Measurements from ENCODE around the gene RNU5B-1. TPM values are rescaled to one million over a fixed set of nuclear protein-coding genes. Genes with fewer than 3 reads are reported as not detected.

The RNU5B-1 gene
- total RNA-seq, 1 experiment from 2014 or later, result not detected

DNA sequence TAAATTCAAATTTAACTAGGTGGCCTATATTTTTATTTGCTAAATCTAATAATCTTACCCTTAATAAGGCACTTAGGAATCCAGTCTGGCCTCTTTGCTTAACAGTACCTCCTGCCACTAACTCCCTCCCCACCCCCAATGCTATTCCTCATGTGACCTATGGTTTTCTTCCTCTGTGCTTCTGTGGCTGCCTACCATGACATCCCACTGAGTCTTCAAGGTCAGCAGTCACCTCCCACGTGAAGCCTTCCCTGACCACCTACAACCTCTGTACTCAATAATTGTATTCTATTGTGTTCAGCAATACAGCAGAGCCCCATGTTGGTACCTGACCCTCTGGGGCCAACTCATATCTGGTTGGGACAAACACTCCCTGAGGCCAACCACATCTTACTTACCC is 27.5 kb upstream of the RNU5B-1 start:
- no peaks in the 10 kb centered on the region for H3K36me3 ChIP-seq (replicated peaks; ENCODE audit: control insufficient read depth, insufficient read depth, low read length)
- no peak overlapping the region for H3K4me3 ChIP-seq (ENCODE audit: insufficient read depth, low read depth, low read length)
- DNase-seq, result no peak
- H3K27me3 ChIP-seq (ENCODE audit: control insufficient read depth, insufficient read depth, low read length), result no peaks in the 10 kb centered on the region

DNA sequence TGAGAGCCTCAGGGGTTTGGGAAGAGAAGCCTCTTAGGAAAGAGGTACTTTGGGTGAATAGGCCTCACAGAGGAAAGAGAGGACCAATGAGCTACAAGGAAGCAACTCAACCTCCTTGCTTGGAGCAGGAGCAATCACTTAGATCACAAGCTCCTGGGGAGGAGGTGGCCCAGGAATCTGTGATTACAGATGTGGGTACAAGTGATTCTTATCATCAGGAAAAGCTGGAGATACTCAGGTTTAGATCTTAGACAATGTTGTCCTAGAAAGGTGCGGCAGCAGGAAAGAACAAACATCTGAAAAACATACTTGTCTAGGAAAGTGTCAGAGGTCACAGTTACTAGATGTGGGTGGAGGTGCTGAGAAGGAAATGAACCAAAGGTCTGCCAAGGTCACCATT is 26.0 kb upstream of the RNU5B-1 start:
- no peak overlapping the region for H3K4me3 ChIP-seq (ENCODE audit: insufficient read depth, low read depth, low read length)
- no peak for DNase-seq
- H3K27me3 ChIP-seq (ENCODE audit: control insufficient read depth, insufficient read depth, low read length), result no peaks in the 10 kb centered on the region
- H3K36me3 ChIP-seq (replicated peaks; ENCODE audit: control insufficient read depth, insufficient read depth, low read length), result no peaks in the 10 kb centered on the region

DNA sequence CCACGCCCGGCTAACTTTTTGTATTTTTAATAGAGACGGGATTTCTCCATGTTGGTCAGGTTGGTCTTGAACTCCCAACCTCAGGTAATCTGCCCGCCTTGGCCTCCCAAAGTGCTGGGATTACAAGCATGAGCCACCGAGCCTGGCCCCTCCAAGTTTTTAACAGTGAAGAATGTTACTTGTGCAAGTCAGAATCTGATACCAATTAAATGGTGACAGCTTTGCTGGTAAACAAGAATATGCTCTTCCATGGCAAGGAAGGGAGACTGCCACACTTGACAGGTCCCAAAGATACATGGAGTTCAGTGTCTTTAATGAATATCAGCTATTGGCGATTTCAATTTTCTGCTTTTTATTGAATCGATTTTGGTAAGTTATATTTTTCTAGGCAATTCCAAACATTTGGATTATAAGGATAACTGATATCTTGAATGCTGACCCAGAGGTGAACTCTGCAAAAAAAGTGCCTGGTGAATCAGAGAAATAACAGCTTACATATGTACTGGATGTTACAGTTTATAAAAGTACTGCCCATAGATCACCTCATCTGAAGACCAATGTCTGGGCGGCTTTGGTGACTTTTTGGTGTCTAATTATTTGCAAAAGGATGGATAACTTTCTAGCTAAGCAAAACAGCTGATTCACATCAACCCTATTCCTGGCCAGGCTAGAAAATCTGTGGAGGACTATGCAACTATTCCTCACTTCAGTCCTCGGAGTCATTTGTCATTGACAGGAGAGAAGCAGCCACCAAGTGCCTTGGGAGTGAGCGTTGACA is 19.0 kb upstream of the RNU5B-1 start:
- Histone ChIP-seq H3K36me3 (replicated peaks; ENCODE audit: control insufficient read depth, insufficient read depth, low read length) (no peaks in the 10 kb centered on the region), H3K4me3 (ENCODE audit: insufficient read depth, low read depth, low read length) (peak overlapping the region; percentile 62), H3K27me3 (ENCODE audit: control insufficient read depth, insufficient read depth, low read length) (peaks cover 10% of the 10 kb centered on the region)
- no peak for DNase-seq

DNA sequence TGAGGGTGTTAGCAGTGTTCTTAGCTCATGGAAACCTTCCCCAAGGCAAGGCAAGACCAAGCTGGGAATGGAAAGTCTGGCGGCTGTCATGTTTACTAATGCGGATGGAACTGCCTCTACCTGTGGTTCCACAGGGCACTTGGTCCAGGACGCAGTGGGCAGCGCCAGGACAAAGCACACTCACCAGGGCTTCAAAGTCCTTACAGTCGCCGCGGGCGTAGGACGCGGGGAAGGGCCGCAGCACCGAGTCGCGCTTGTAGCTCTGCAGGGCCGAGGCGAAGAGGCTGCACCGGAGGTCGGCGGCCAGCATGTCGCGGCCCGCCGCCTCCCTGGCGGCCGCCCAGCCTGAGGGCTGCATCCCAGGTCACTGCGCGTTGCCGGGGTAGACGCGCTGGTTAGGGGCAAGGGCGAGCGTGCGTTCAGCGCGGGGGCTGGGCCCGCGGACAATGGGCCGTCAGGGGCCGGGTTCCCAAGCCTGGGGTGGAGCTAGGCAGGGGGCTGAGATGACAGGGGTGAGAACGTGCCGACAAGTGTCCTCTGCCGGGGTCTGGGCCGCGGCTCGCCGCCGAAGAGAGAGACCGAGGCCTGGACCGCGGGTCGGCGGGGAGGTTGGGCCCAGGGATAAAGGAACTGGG is 18.3 kb upstream of the RNU5B-1 start:
- Histone ChIP-seq H3K4me3 (ENCODE audit: insufficient read depth, low read depth, low read length) (peak overlapping the region; percentile 62), H3K36me3 (replicated peaks; ENCODE audit: control insufficient read depth, insufficient read depth, low read length) (no peaks in the 10 kb centered on the region), H3K27me3 (ENCODE audit: control insufficient read depth, insufficient read depth, low read length) (peaks cover 10% of the 10 kb centered on the region)
- peak; percentile 90 for DNase-seq

DNA sequence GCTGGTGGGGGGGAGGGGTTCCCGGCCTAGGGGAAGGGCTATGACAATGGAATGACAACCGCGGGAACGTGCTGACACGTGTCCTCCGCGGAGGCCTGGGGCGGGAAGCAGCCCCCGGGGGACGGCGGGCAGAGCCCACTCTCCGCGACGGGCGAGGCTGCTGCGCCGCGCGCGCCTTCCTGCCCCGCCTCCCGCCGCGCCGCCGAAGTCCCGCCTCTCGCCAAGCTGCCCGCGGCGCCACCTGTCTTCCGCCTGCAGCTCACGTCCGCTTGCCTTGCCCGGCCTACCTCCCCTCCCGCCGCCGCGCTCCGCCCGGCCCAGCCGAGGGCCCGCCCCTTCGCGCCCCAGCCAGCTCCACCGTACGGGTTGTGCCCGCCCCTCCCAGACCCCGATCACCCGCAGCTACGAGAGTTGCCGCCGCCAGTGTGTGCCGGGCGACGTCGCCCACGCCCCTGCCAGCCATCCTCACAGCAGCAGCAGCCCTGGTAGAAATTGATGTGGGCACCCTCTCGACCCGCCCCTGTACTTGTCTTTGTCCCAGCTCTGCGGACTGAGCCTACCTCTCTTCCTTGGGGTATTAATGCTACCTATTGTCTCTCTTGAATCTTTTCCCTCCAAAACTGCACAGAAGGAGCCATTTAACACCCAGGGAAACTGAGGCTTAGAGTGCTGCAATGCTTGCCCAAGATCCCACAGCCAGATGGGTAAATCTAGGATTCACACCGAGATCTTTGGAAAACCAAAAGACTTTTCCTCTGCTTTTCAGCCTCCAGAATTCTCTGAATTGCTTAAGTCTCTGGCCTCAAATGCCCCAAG is 17.6 kb upstream of the RNU5B-1 start, which contains the start of gene PARP16:
PARP16 (minus strand) TSS at position 180 of the 816 bp plus-strand sequence. CDS start 457 bp downstream, outside the sequence.
- Histone ChIP-seq H3K36me3 (replicated peaks; ENCODE audit: control insufficient read depth, insufficient read depth, low read length) (no peaks in the 10 kb centered on the region), H3K27me3 (ENCODE audit: control insufficient read depth, insufficient read depth, low read length) (peaks cover 10% of the 10 kb centered on the region), H3K4me3 (ENCODE audit: insufficient read depth, low read depth, low read length) (peak within 1 kb of the TSS; percentile 62)
- DNase-seq, result peak; percentile 97

DNA sequence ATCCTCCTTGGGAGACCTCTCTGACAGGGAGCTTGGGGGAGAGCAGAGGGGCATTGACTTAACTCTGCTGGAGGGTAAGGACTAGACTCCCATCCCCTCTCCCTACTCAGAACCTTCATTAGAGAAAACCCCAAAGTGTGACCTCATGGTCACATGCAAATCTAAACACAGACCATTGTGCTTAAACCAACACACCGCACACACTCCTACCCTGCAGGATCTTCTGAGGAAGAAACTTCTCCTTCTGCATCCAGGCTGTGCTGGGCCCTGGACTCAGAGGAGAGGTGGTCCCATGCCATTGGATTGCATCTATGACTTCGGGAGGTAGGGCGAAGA is 17.0 kb upstream of the RNU5B-1 start:
- DNase-seq, result peak; percentile 9
- H3K4me3 ChIP-seq (ENCODE audit: insufficient read depth, low read depth, low read length), result no peak overlapping the region

DNA sequence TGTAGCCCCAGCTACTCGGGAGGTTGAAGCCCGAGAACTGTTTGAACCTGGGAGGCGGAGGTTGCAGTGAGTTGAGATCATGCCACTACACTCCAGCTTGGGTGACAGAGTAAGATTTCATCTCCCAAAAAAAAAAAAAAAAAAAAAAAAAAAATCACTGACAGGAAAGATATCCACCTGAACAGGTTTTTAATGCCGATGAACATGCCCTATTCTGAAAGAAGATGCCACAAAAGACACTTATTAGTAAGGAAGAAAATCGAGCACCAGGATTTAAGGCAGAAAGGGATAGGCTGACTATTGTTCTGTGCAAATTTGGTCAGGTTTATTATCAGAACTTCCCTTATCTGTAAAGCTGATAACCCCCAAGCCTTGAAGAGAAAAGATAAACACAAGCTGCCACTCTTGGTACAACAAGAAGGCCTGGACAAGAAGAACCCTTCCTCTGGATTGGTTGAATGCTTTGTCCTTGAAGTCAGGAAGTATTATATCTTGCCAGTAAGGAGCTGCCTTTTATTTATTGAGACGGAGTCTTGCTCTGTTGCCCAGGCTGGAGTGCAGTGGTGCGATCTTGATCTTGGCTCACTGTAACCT is 15.1 kb upstream of the RNU5B-1 start:
- Histone ChIP-seq H3K36me3 (replicated peaks; ENCODE audit: control insufficient read depth, insufficient read depth, low read length) (no peaks in the 10 kb centered on the region), H3K27me3 (ENCODE audit: control insufficient read depth, insufficient read depth, low read length) (peaks cover 10% of the 10 kb centered on the region), H3K4me3 (ENCODE audit: insufficient read depth, low read depth, low read length) (no peak overlapping the region)
- DNase-seq, result no peak

More for the DNA sequence above, 17.0 kb upstream of the RNU5B-1 start:
- Histone ChIP-seq H3K27me3 (ENCODE audit: control insufficient read depth, insufficient read depth, low read length) (peaks cover 10% of the 10 kb centered on the region), H3K36me3 (replicated peaks; ENCODE audit: control insufficient read depth, insufficient read depth, low read length) (no peaks in the 10 kb centered on the region)

DNA sequence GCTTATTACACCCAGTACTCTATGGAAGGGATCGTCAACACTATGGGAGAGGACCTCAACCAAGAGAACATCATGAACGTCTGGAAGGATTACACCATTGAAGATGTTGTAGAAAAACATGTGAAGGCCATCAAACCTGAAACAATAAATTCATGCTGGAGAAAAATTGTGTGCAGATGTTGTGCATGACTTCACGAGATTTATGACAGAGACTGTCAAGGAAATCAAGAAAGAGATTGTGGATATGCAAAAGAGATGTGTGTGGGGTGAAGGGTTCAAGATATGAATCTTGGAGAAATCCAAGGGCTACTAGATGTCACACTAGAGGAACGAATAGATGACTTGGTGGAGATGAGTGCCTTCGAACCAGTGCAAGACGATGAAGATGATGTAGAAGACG is 14.2 kb upstream of the RNU5B-1 start:
- Histone ChIP-seq H3K27me3 (ENCODE audit: control insufficient read depth, insufficient read depth, low read length) (peaks cover 10% of the 10 kb centered on the region), H3K4me3 (ENCODE audit: insufficient read depth, low read depth, low read length) (no peak overlapping the region), H3K36me3 (replicated peaks; ENCODE audit: control insufficient read depth, insufficient read depth, low read length) (no peaks in the 10 kb centered on the region)
- no peak for DNase-seq

DNA sequence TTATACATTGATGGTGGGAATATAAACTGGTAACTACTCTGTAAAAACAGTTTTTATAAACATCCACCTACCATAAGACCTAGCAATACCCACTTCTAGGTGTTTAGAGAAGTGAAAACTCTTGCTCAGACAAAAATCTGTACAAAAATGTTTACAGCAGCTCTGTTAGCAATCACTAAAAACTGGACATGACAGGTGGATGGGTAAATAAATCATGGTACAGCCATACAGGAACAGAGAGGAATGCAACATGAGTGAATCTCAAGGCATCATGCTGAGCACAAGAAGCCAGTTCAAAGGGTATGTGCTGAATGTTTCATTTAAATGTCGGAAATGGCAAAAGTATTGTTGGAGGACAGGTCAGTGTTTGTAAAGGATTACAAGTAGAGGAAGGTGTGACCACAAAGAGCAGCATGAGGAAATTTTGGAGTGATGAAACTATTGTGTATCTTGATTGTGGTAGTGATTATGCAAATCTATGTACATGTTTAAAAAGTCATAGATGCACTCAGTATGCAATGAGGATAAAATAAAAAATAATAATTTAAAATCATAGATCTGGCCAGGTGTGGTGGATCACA is 11.4 kb upstream of the RNU5B-1 start:
- H3K27me3 ChIP-seq (ENCODE audit: control insufficient read depth, insufficient read depth, low read length), result no peaks in the 10 kb centered on the region
- DNase-seq, result peak; percentile 1
- no peaks in the 10 kb centered on the region for H3K36me3 ChIP-seq (replicated peaks; ENCODE audit: control insufficient read depth, insufficient read depth, low read length)
- H3K4me3 ChIP-seq (ENCODE audit: insufficient read depth, low read depth, low read length), result no peak overlapping the region

DNA sequence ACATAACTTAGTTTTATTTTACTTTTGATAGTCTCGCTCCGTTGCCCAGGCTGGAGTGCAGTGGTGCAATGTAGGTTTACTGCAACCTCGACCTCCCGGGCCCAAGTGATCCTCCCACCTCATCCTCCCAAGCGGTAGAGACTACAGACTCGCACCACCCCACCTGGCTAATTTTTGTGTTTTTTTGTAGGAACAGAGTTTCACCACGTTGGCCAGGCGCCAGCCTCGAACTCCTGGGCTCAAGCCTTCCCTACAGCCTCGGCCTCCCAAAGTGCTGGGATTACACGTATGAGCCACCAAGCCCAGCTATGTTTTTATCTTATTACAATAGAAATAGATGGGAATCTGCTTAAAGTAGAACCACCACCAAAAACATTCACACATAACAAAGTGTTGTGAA is 5.7 kb upstream of the RNU5B-1 start:
- Histone ChIP-seq H3K27me3 (ENCODE audit: control insufficient read depth, insufficient read depth, low read length) (no peaks in the 10 kb centered on the region), H3K36me3 (replicated peaks; ENCODE audit: control insufficient read depth, insufficient read depth, low read length) (no peaks in the 10 kb centered on the region), H3K4me3 (ENCODE audit: insufficient read depth, low read depth, low read length) (no peak overlapping the region)
- DNase-seq, result no peak

DNA sequence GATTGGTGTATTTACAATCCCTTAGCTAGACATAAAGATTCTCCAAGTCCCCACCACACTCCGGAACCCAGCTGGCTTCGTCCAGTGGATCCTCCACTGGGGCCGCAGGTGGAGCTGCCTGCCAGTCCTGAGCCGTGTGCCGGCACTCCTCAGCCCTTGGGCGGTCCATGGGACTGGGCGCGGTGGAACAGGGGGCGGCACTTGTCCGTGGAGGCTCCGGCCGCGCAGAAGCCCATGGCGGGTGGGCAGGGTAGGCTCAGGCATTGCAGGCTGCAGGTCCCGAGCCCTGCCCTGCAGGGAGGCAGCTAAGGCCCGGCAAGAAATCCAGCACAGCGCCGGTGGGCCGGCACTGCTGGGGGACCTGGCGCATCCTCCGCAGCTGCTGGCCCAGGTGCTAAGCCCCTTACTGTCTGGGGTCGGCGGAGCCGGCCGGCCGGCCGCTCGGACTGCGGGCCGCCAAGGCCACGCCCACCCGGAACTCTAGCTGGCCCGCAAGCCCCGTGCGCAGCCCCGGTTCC is 3.5 kb upstream of the RNU5B-1 start:
- DNase-seq, result peak; percentile 76
- H3K4me3 ChIP-seq (ENCODE audit: insufficient read depth, low read depth, low read length), result peak overlapping the region; percentile 49

DNA sequence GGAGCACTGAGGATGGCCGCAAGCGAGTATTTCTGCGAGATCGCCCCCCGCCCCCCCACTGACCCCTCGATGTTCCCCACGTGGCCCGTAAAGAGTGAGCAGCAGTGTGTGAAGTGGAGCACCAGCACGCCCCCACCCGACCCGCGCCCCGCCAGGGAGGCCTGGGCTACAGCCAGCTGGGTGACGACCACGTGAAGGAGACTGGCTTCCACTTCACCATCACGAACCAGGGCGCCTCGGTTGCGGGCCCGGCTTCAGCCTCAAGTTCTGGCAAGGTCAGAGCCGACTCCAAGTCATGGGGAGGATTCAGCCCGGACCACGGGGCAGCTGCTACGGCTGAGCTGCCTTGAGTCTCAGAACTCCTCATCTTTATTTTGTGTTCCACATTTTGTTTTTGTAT is 2.4 kb upstream of the RNU5B-1 start:
- DNase-seq, result peak; percentile 41
- no peaks in the 10 kb centered on the region for H3K36me3 ChIP-seq (replicated peaks; ENCODE audit: control insufficient read depth, insufficient read depth, low read length)
- no peaks in the 10 kb centered on the region for H3K27me3 ChIP-seq (ENCODE audit: control insufficient read depth, insufficient read depth, low read length)
- H3K4me3 ChIP-seq (ENCODE audit: insufficient read depth, low read depth, low read length), result no peak overlapping the region

More for the DNA sequence above, 3.5 kb upstream of the RNU5B-1 start:
- H3K27me3 ChIP-seq (ENCODE audit: control insufficient read depth, insufficient read depth, low read length), result no peaks in the 10 kb centered on the region
- H3K36me3 ChIP-seq (replicated peaks; ENCODE audit: control insufficient read depth, insufficient read depth, low read length), result no peaks in the 10 kb centered on the region

DNA sequence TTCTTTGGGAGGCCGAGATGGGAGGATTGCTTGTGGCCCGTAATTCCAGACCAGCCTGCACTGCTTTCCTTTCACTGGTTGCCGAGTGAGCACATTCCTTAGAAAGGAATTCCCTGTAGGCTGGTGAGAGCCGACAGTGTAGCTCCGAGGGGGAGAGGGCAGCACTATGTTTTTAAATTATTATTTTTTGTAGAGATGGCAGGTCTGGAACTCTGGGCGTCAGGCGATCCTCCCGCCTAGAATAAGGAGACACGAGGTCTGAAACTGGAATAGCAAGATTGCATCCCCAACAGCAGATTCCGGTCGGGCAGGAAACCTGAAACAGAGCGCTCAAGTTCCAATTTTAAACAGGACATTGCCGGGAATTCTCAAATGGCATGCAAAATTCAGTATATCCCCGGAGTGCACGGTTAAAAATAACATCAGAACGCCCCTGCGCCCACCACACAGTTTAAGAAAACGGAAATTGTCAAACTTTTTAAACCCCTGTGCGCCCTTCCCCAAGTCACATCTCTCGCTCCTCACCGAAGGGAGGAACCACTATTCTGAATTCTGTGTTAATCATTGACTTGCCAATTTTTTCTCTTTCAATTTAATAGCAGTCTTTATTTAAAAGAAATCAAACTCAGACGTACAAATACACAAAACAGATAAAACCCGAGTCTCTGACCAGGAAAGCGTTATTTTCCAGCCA is 643 bp upstream of the RNU5B-1 start:
- peak overlapping the region; percentile 19 for H3K4me3 ChIP-seq (ENCODE audit: insufficient read depth, low read depth, low read length)
- no peaks in the 10 kb centered on the region for H3K36me3 ChIP-seq (replicated peaks; ENCODE audit: control insufficient read depth, insufficient read depth, low read length)
- no peaks in the 10 kb centered on the region for H3K27me3 ChIP-seq (ENCODE audit: control insufficient read depth, insufficient read depth, low read length)
- peak; percentile 50 for DNase-seq

Measured in H7 (cell line).